ENCODE results near the gene ESRP2. TPM values are rescaled to one million over a fixed set of nuclear protein-coding genes. Genes with fewer than 3 reads are reported as not detected.

Gene ESRP2
- total and polyA plus RNA-seq, 9 of the 15 experiments (the other 6 are each of a cell fraction or from before 2014, with no cell fraction given): 0.05 to 0.15 (median 0.07) TPM; not detected in 6

- no peak overlapping the region for H3K4me2 ChIP-seq (ENCODE audit: insufficient read depth, low read length)
- FAIRE-seq (no peak), ATAC-seq (no peak), DNase-seq (ENCODE audit: extremely low read depth in 1 of 4, low spot score in 3 of 4) (no peak)
- no peak overlapping the region for H3K4me3 ChIP-seq
- H4K20me1 ChIP-seq (replicated peaks; ENCODE audit: control insufficient read depth, insufficient read depth, low read length): no peaks in the 10 kb centered on the region
- peaks cover 83% of the 10 kb centered on the region for H3K36me3 ChIP-seq (ENCODE audit: control insufficient read depth, insufficient read depth, low read length)
- no peak overlapping the region for H3K9ac ChIP-seq (ENCODE audit: insufficient read depth in 1 of 2, low read depth in 2 of 2, low read length in 2 of 2)
- CTCF ChIA-PET (ENCODE audit: low intra/inter-chr PET ratio): no interaction called here
- no peaks in the 10 kb centered on the region for H3K9me3 ChIP-seq (replicated peaks; ENCODE audit: control insufficient read depth, insufficient read depth, low read depth, low read length)
- no peak overlapping the region for H3K27ac ChIP-seq (ENCODE audit: extremely low read depth, low read depth, low read length)
- POLR2A ChIA-PET: interaction anchor here (1.2 to 2.1 kb wide), 3 partner anchors 8 to 12 kb away, joined by 4 to 8 read pairs (median 5); no protein-coding TSS in a partner anchor
- BruUV-seq (replicated peaks): no TSS peak
- no peaks in the 10 kb centered on the region for H3K27me3 ChIP-seq (ENCODE audit: control insufficient read depth in 2 of 2, insufficient read depth in 2 of 2, low read length in 2 of 2)
- TF ChIP-seq ELK1 (CRISPR knock-in tag; IDR thresholded peaks at IDR 0.05) (no peak), POLR2AphosphoS2 (IDR thresholded peaks at IDR 0.05; ENCODE audit: low read length) (no peak), HDAC8 (tag; IDR thresholded peaks at IDR 0.05) (no peak), POLR2G (IDR thresholded peaks at IDR 0.05; ENCODE audit: low read depth, low read length) (0 out of 2 replicates have a peak, but pooled peaks have one; percentile 37), MCM2 (IDR thresholded peaks at IDR 0.05; ENCODE audit: low read depth) (no peak), CLOCK (CRISPR knock-in tag; IDR thresholded peaks at IDR 0.05; ENCODE audit: borderline replicate concordance) (no peak)
- in situ Hi-C loops (cut with MboI): no loop called here
- 98% methylated on average over 7 of the region's 10 CpGs for WGBS (ENCODE audit: insufficient coverage, low coverage, missing lambda C conversion rate)
- H3K4me1 ChIP-seq (replicated peaks in 1 of 2; ENCODE audit: control insufficient read depth in 2 of 2, insufficient read depth in 2 of 2, low read length in 2 of 2): peaks cover 0 to 6% of the 10 kb centered on the region in 2 experiments; a peak in 1 of 5 replicates
- no peaks in the 10 kb centered on the region for H3K9me1 ChIP-seq (ENCODE audit: control insufficient read depth, insufficient read depth, low read length)
- intact Hi-C loops (cut with micrococcal nuclease): no loop called here
- no peak overlapping the region for H2AFZ ChIP-seq (ENCODE audit: low read depth, low read length)
- peaks cover 6% of the 10 kb centered on the region; the same call in 2 of the 3 replicates for H3K79me2 ChIP-seq (ENCODE audit: control insufficient read depth, insufficient read depth, low read length)
Observed at GRCh38 chr16:68188170-68188569, 47.8 kb downstream of the ESRP2 start.

Measured in K562 (cell line).